Kidney epithelial cell (primary cell): ENCODE results near the gene TMEM143. TPM values are rescaled to one million over a fixed set of nuclear protein-coding genes. Genes with fewer than 3 reads are reported as not detected.
A peak's percentile ranks its signal among the peaks of the same experiment; 100 is the strongest.

Experiments used
- DNase-seq: peaks from one replicate; pipeline ENCODE4 v3.0.0-alpha.2; 2010; ENCODE audit warnings: low read depth
- H3K27me3 ChIP-seq: 2 replicates; pipeline ENCODE4 v1.6.0; 2011; ENCODE audit warnings: low read length; ENCODE audit not compliant: control insufficient read depth, insufficient read depth
- H3K36me3 ChIP-seq: 2 replicates; pipeline ENCODE4 v1.5.1; 2011; ENCODE audit warnings: low read length; ENCODE audit not compliant: control insufficient read depth, insufficient read depth
- H3K4me3 ChIP-seq: 2 replicates; pipeline ENCODE4 v1.5.1; 2011; ENCODE audit warnings: low read depth, mild to moderate bottlenecking, control low read depth, low read length
- CTCF ChIP-seq: IDR thresholded peaks from 2 replicates; pipeline ENCODE4 v1.5.1; 2011; ENCODE audit warnings: mild to moderate bottlenecking, moderate library complexity, low read length, control low read depth, inconsistent platforms; ENCODE audit not compliant: insufficient read depth, poor library complexity, severe bottlenecking
- total RNA-seq: library from RNA; depleted of rRNA; stranded (reverse); fragments of >200 nt; gene quantifications from 2 replicates; pipeline ENCODE4 v1.2.3, GENCODE V29; 2015

Gene TMEM143
- total RNA-seq, 1 donor from 2014 or later = 4.4 TPM

GRCh38 chr19:48308631-48309586 lies 54.8 kb downstream of the TMEM143 start:
- Histone ChIP-seq H3K27me3 (peaks cover 2% of the 10 kb centered on the region), H3K4me3 (no peak overlapping the region), H3K36me3 (no peaks in the 10 kb centered on the region)
- DNase-seq = no peak
- TF ChIP-seq CTCF = peak; percentile 33

GRCh38 chr19:48303866-48304265 lies 59.9 kb downstream of the TMEM143 start:
- no peaks in the 10 kb centered on the region for H3K36me3 ChIP-seq
- H3K4me3 ChIP-seq = no peak overlapping the region
- H3K27me3 ChIP-seq = peaks cover 2% of the 10 kb centered on the region
- no peak for DNase-seq
- TF ChIP-seq CTCF = no peak

GRCh38 chr19:48303367-48303766 lies 60.4 kb downstream of the TMEM143 start:
- Histone ChIP-seq H3K36me3 (no peaks in the 10 kb centered on the region), H3K27me3 (peaks cover 2% of the 10 kb centered on the region), H3K4me3 (no peak overlapping the region)
- no peak for DNase-seq
- TF ChIP-seq CTCF = no peak

- no peak for TF ChIP-seq CTCF
- Histone ChIP-seq H3K27me3 (peaks cover 2% of the 10 kb centered on the region), H3K4me3 (no peak overlapping the region), H3K36me3 (no peaks in the 10 kb centered on the region)
- DNase-seq = no peak
Measured at GRCh38 chr19:48302600-48302959, 61.2 kb downstream of the TMEM143 start.

- Histone ChIP-seq H3K4me3 (no peak overlapping the region), H3K27me3 (peaks cover 2% of the 10 kb centered on the region), H3K36me3 (no peaks in the 10 kb centered on the region)
- no peak for DNase-seq
- no peak for TF ChIP-seq CTCF
Measured at GRCh38 chr19:48301886-48302599, 61.7 kb downstream of the TMEM143 start.
